Left ventricle myocardium inferior (tissue), 1 donor: Measurements from ENCODE around the gene TSHZ2. TPM values are rescaled to one million over a fixed set of nuclear protein-coding genes. Genes with fewer than 3 reads are reported as not detected.

Source experiments
- DNase-seq: peaks from one replicate; pipeline ENCODE4 v3.0.0-alpha.2; 2020
- H3K27ac ChIP-seq: fragments of 200-600 bp; replicated peaks from 2 replicates; pipeline ENCODE4 v1.8.0; 2021
- H3K27me3 ChIP-seq: fragments of 200-600 bp; 2 replicates; pipeline ENCODE4 v1.8.0; 2021; ENCODE audit warnings: low read depth
- H3K36me3 ChIP-seq: fragments of 200-600 bp; 2 replicates; pipeline ENCODE4 v1.8.0; 2021
- H3K4me1 ChIP-seq: fragments of 200-600 bp; 2 replicates; pipeline ENCODE4 v1.8.0; 2021
- H3K4me3 ChIP-seq: fragments of 200-600 bp; 2 replicates; pipeline ENCODE4 v1.8.0; 2021; ENCODE audit warnings: mild to moderate bottlenecking, moderate library complexity
- H3K9me3 ChIP-seq: fragments of 200-600 bp; replicated peaks from 2 replicates; pipeline ENCODE4 v1.8.0; 2021
- CTCF ChIP-seq: fragments of 200-600 bp; IDR thresholded peaks from 2 replicates; pipeline ENCODE4 v1.8.0; 2021; ENCODE audit warnings: antibody characterized with exemption, mild to moderate bottlenecking, borderline replicate concordance
- intact Hi-C: fragments of 100-400 bp; cut with micrococcal nuclease; formaldehyde crosslinking; loops from one replicate; pipeline ENCODE4 v1.11.0; 2022
- total RNA-seq: library from RNA; stranded (reverse); fragmentation: NEBNext Ultra II Directional; extraction: Animal tissue kit (Norgen Biotek cat#: 25700); gene quantifications from one replicate; pipeline ENCODE4 v1.2.1, GENCODE V29; 2021
- donor health status: DM: no; HTN: yes; CAD: no; lungs with severe emphysema.

TSHZ2 gene
- total RNA-seq, 1 donor from 2014 or later = 3.1 TPM

GRCh38 chr20:53201588-53201987 lies 229.4 kb downstream of the TSHZ2 start:
- H3K4me1 ChIP-seq = no peaks in the 10 kb centered on the region
- TF ChIP-seq CTCF = no peak
- no peaks in the 10 kb centered on the region for H3K36me3 ChIP-seq
- no peak for DNase-seq
- intact Hi-C loops = no loop called here
- H3K27ac ChIP-seq = no peak overlapping the region
- H3K9me3 ChIP-seq = no peaks in the 10 kb centered on the region
- H3K27me3 ChIP-seq = no peaks in the 10 kb centered on the region
- no peak overlapping the region for H3K4me3 ChIP-seq

GRCh38 chr20:53202777-53203176 lies 230.6 kb downstream of the TSHZ2 start:
- no peak for TF ChIP-seq CTCF
- Histone ChIP-seq H3K36me3 (no peaks in the 10 kb centered on the region), H3K4me3 (no peak overlapping the region), H3K4me1 (no peaks in the 10 kb centered on the region), H3K27ac (no peak overlapping the region), H3K27me3 (no peaks in the 10 kb centered on the region), H3K9me3 (no peaks in the 10 kb centered on the region)
- intact Hi-C loops = no loop called here
- DNase-seq = no peak

DNA sequence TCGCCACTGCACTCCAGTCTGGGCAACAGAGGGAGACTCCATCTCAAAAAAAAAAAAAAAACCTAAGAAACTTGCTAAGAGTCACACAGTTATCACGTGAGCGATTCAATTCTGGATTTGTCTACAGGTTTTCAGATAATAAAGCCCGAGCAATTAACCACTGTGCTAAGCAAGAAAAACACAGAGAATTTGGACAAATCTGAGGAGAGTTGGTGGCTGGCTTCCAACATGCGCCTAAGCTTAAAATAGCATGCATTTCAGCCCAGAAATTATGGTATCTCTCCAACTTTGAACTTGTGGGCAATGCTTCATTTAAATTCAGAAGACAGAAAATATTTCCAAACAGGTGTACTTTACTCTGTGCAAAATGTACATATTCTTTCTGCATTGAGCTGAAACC lies 232.9 kb downstream of the TSHZ2 start:
- intact Hi-C loops = no loop called here
- DNase-seq = no peak
- Histone ChIP-seq H3K4me1 (no peaks in the 10 kb centered on the region), H3K27me3 (peaks cover 2% of the 10 kb centered on the region), H3K4me3 (no peak overlapping the region), H3K9me3 (no peaks in the 10 kb centered on the region), H3K27ac (no peak overlapping the region), H3K36me3 (no peaks in the 10 kb centered on the region)
- no peak for TF ChIP-seq CTCF

- no peaks in the 10 kb centered on the region for H3K36me3 ChIP-seq
- no peak for DNase-seq
- intact Hi-C loops = no loop called here
- no peaks in the 10 kb centered on the region for H3K4me1 ChIP-seq
- TF ChIP-seq CTCF = no peak
- H3K27ac ChIP-seq = no peak overlapping the region
- no peaks in the 10 kb centered on the region for H3K9me3 ChIP-seq
- no peak overlapping the region for H3K4me3 ChIP-seq
- H3K27me3 ChIP-seq = peaks cover 4% of the 10 kb centered on the region
These were observed 236.1 kb downstream of the TSHZ2 start for GRCh38 chr20:53208110-53208832.

GRCh38 chr20:53210041-53210440 lies 237.9 kb downstream of the TSHZ2 start:
- DNase-seq = no peak
- no peaks in the 10 kb centered on the region for H3K4me1 ChIP-seq
- H3K27ac ChIP-seq = no peak overlapping the region
- no peaks in the 10 kb centered on the region for H3K9me3 ChIP-seq
- peaks cover 4% of the 10 kb centered on the region for H3K27me3 ChIP-seq
- no peaks in the 10 kb centered on the region for H3K36me3 ChIP-seq
- H3K4me3 ChIP-seq = no peak overlapping the region
- TF ChIP-seq CTCF = no peak
- intact Hi-C loops = no loop called here
